ENCODE measurements around the gene NUFIP2.

The NUFIP2 gene

GRCh38 chr17:29295420-29295819 is 1.5 kb upstream of the NUFIP2 start:
- no peak overlapping the region for H3K9ac ChIP-seq (ENCODE audit: low read length)
- peaks cover 12% of the 10 kb centered on the region for H3K4me1 ChIP-seq (ENCODE audit: control insufficient read depth, insufficient read depth, low read length)
- peaks cover 2% of the 10 kb centered on the region for H3K36me3 ChIP-seq (ENCODE audit: control insufficient read depth, insufficient read depth, low read length, severe bottlenecking)
- no peaks in the 10 kb centered on the region for H3K9me3 ChIP-seq (ENCODE audit: control insufficient read depth, low read length)
- H3K4me3 ChIP-seq (ENCODE audit: low read length), result no peak overlapping the region
- H3K27me3 ChIP-seq (replicated peaks; ENCODE audit: control insufficient read depth, insufficient read depth, low read length), result no peaks in the 10 kb centered on the region
- no peak for DNase-seq (ENCODE audit: low read depth)

DNA sequence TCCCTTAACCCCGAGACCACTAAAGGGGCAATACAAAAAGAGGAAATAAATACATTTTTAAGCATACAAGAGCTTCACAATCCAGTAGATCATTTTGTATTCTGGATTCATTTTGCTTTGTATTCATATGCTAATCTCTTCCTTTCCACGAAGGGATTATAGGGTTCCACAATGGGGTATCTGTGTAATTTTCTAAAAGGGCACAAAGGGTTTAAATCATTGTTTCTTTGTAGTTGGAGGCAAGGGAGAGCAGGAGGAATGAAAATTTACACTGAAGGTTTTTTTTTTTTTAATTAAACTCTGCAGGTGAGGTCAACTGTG is 592 bp upstream of the NUFIP2 start:
- Histone ChIP-seq H3K36me3 (ENCODE audit: control insufficient read depth, insufficient read depth, low read length, severe bottlenecking) (peaks cover 11% of the 10 kb centered on the region), H3K9me3 (ENCODE audit: control insufficient read depth, low read length) (no peaks in the 10 kb centered on the region), H3K4me1 (ENCODE audit: control insufficient read depth, insufficient read depth, low read length) (peaks cover 21% of the 10 kb centered on the region), H3K9ac (ENCODE audit: low read length) (peak overlapping the region; percentile 100), H3K27me3 (replicated peaks; ENCODE audit: control insufficient read depth, insufficient read depth, low read length) (no peaks in the 10 kb centered on the region), H3K4me3 (ENCODE audit: low read length) (peak overlapping the region; percentile 91)
- no peak for DNase-seq (ENCODE audit: low read depth)

- DNase-seq (ENCODE audit: low read depth), result peak; percentile 86
- no peaks in the 10 kb centered on the region for H3K27me3 ChIP-seq (replicated peaks; ENCODE audit: control insufficient read depth, insufficient read depth, low read length)
- H3K4me1 ChIP-seq (ENCODE audit: control insufficient read depth, insufficient read depth, low read length), result peaks cover 32% of the 10 kb centered on the region
- H3K4me3 ChIP-seq (ENCODE audit: low read length), result peak overlapping the region; percentile 91
- peaks cover 22% of the 10 kb centered on the region for H3K36me3 ChIP-seq (ENCODE audit: control insufficient read depth, insufficient read depth, low read length, severe bottlenecking)
- no peaks in the 10 kb centered on the region for H3K9me3 ChIP-seq (ENCODE audit: control insufficient read depth, low read length)
- peak overlapping the region; percentile 100 for H3K9ac ChIP-seq (ENCODE audit: low read length)
These were observed 707 bp downstream of the NUFIP2 start for GRCh38 chr17:29292992-29293889.

DNA sequence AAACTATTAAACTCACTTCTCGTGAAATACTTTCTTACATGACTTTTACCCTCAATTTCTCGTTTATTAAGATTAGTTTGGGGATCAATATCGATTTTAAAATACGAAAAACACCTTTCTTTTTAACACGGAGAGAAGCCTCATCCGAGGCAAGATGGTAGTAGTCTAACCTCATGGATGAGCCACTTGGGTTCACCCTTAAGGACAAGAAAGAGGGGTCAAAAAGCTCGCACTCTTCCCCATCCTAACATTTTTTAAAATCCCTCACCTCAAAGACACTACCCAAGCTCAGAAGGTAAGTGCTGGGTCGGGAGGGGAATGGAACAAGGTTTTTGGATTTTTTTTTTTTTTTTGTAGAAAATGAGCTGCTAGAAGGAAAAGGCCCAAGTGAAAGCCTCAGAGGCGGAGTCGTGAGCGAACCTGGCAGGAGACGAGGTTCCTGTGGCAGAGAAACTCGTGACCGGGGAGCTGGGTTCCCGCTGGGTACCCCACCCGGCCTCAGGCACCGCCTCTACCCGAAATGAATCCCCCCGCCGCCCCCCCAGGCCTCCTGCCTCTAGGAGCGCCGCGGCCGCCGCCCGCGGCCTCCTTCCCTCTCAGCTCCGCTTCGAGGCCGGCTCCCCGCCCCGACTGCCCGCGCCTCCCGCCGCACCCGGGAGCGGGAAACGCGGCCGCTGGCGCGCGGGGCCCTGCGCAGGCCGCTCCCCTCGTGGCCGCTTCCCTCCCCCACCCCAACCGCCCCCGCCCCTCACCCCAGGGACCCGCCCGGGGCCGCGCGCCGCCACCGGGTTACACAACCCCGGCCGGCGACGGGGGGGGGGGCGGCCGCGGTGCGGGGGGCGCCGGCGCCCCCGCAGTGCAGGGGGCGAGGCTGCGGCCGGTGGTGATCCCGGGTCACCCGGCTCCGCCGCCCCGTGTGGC is 1.6 kb downstream of the NUFIP2 start:
- Histone ChIP-seq H3K9me3 (ENCODE audit: control insufficient read depth, low read length) (no peaks in the 10 kb centered on the region), H3K9ac (ENCODE audit: low read length) (peak overlapping the region; percentile 100), H3K4me1 (ENCODE audit: control insufficient read depth, insufficient read depth, low read length) (peaks cover 39% of the 10 kb centered on the region), H3K27me3 (replicated peaks; ENCODE audit: control insufficient read depth, insufficient read depth, low read length) (no peaks in the 10 kb centered on the region), H3K4me3 (ENCODE audit: low read length) (peak overlapping the region; percentile 91), H3K36me3 (ENCODE audit: control insufficient read depth, insufficient read depth, low read length, severe bottlenecking) (peaks cover 29% of the 10 kb centered on the region)
- peak; percentile 79 for DNase-seq (ENCODE audit: low read depth)

DNA sequence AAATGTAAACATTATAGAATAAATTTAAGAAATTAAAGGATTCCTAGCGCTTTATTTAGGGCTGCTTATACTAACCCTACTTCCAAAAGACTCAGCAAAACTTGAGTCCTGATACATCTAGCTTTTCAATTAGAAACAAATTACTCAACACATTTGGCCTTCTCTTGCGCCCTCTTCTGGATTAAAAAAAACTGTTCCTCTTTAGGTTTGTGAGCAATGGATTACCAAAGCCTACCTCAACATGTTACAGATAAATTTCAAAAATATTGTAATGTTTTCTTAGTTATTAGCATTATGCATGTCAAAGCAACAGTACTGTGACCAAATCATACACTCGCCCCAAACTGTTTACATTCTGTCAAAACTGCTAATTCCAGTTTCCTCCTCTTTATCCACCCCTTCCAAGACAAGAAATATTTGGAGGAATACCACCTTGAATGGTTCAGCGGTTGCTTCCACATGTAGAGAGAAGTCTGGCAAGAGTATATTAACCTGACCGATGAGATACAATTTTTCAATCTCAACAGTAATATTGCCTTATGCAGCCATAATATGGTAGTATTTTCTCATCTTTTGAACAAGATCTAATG is 2.7 kb downstream of the NUFIP2 start:
- peak; percentile 91 for DNase-seq (ENCODE audit: low read depth)
- peak overlapping the region; percentile 91 for H3K4me3 ChIP-seq (ENCODE audit: low read length)
- H3K9ac ChIP-seq (ENCODE audit: low read length), result peak overlapping the region; percentile 100
- no peaks in the 10 kb centered on the region for H3K9me3 ChIP-seq (ENCODE audit: control insufficient read depth, low read length)
- no peaks in the 10 kb centered on the region for H3K27me3 ChIP-seq (replicated peaks; ENCODE audit: control insufficient read depth, insufficient read depth, low read length)
- H3K4me1 ChIP-seq (ENCODE audit: control insufficient read depth, insufficient read depth, low read length), result peaks cover 50% of the 10 kb centered on the region
- peaks cover 40% of the 10 kb centered on the region for H3K36me3 ChIP-seq (ENCODE audit: control insufficient read depth, insufficient read depth, low read length, severe bottlenecking)

DNA sequence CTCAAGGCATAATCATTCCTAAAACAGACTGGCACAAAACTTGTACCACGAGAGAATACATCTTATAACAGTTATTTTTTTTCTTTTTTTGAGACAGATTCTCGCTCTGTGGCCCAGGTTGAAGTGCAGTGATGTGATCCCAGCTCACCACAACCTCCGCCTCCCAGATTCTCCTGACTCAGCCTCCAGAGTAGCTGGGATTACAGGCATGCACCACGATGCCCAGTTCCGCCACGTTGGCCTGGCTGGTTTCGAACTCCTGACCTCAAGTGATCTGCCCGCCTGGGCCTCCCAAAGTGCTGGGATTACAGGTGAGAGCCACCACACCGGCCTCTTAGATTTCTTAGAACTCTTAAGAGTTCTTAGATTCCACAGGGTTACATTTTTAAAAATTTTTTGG is 4.1 kb downstream of the NUFIP2 start:
- H3K4me3 ChIP-seq (ENCODE audit: low read length), result peak overlapping the region; percentile 91
- H3K4me1 ChIP-seq (ENCODE audit: control insufficient read depth, insufficient read depth, low read length), result peaks cover 52% of the 10 kb centered on the region
- H3K27me3 ChIP-seq (replicated peaks; ENCODE audit: control insufficient read depth, insufficient read depth, low read length), result no peaks in the 10 kb centered on the region
- no peak for DNase-seq (ENCODE audit: low read depth)
- H3K36me3 ChIP-seq (ENCODE audit: control insufficient read depth, insufficient read depth, low read length, severe bottlenecking), result peaks cover 53% of the 10 kb centered on the region
- peak overlapping the region; percentile 100 for H3K9ac ChIP-seq (ENCODE audit: low read length)
- H3K9me3 ChIP-seq (ENCODE audit: control insufficient read depth, low read length), result no peaks in the 10 kb centered on the region

GRCh38 chr17:29283961-29284360 is 10.0 kb downstream of the NUFIP2 start:
- H3K27me3 ChIP-seq (replicated peaks; ENCODE audit: control insufficient read depth, insufficient read depth, low read length), result no peaks in the 10 kb centered on the region
- H3K9ac ChIP-seq (ENCODE audit: low read length), result no peak overlapping the region
- peaks cover 82% of the 10 kb centered on the region for H3K36me3 ChIP-seq (ENCODE audit: control insufficient read depth, insufficient read depth, low read length, severe bottlenecking)
- H3K9me3 ChIP-seq (ENCODE audit: control insufficient read depth, low read length), result no peaks in the 10 kb centered on the region
- peaks cover 57% of the 10 kb centered on the region for H3K4me1 ChIP-seq (ENCODE audit: control insufficient read depth, insufficient read depth, low read length)
- DNase-seq (ENCODE audit: low read depth), result no peak
- H3K4me3 ChIP-seq (ENCODE audit: low read length), result peak overlapping the region; percentile 6

DNA sequence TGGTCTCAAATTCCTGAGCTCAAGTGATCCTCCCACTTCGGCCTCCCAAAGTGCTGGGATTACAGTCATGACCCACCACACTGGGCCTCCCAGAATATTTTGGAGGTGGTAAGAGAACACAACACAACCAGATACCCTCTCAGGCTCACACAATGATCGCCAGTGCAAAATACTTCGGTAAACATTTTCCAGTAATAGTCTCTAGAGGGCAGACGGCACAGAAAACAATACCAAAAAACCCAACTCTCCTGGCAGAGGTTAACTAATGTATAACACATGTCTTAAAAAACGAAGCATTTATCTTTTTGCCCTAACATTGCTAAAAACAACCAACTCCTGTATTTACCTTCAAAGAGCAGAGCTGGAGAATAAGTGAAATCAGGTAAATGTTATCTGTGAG is 10.5 kb downstream of the NUFIP2 start:
- H3K27me3 ChIP-seq (replicated peaks; ENCODE audit: control insufficient read depth, insufficient read depth, low read length), result no peaks in the 10 kb centered on the region
- H3K9ac ChIP-seq (ENCODE audit: low read length), result no peak overlapping the region
- H3K36me3 ChIP-seq (ENCODE audit: control insufficient read depth, insufficient read depth, low read length, severe bottlenecking), result peaks cover 82% of the 10 kb centered on the region
- H3K9me3 ChIP-seq (ENCODE audit: control insufficient read depth, low read length), result no peaks in the 10 kb centered on the region
- peak; percentile 61 for DNase-seq (ENCODE audit: low read depth)
- peaks cover 52% of the 10 kb centered on the region for H3K4me1 ChIP-seq (ENCODE audit: control insufficient read depth, insufficient read depth, low read length)
- H3K4me3 ChIP-seq (ENCODE audit: low read length), result peak overlapping the region; percentile 6

DNA sequence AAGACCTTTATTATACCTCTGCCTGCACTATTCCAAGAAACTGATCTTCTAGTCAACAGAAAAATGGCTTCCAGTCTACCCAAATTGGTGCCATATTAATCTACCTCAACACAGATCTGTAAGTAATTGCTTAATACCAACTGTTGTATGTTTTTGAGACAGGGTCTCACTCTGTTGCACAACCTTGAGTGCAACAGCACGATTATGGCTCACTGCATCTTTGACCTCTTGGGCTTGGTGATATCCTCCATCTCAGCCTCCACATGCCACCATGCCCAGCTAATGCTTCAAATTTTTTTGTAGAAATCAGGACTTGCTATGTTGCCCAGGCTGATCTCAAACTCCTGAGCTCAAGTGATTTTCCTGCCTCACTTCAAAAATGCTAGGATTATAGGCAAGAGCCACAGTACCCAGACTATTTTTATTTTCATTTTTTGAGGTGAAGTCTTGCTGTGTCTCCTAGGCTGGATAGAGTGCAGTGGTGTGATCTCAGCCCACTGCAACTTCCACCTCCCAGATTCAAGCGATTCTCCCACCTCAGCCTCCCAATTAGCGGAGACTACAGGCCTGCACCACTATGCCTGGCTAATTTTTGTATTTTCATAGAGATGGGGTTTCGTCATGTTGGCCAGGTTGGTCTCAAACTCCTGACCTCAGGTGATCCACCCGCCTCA is 14.4 kb downstream of the NUFIP2 start:
- no peak for DNase-seq (ENCODE audit: low read depth)
- Histone ChIP-seq H3K9ac (ENCODE audit: low read length) (no peak overlapping the region), H3K4me3 (ENCODE audit: low read length) (no peak overlapping the region), H3K27me3 (replicated peaks; ENCODE audit: control insufficient read depth, insufficient read depth, low read length) (no peaks in the 10 kb centered on the region), H3K9me3 (ENCODE audit: control insufficient read depth, low read length) (no peaks in the 10 kb centered on the region), H3K36me3 (ENCODE audit: control insufficient read depth, insufficient read depth, low read length, severe bottlenecking) (peaks cover 77% of the 10 kb centered on the region), H3K4me1 (ENCODE audit: control insufficient read depth, insufficient read depth, low read length) (peaks cover 45% of the 10 kb centered on the region)

DNA sequence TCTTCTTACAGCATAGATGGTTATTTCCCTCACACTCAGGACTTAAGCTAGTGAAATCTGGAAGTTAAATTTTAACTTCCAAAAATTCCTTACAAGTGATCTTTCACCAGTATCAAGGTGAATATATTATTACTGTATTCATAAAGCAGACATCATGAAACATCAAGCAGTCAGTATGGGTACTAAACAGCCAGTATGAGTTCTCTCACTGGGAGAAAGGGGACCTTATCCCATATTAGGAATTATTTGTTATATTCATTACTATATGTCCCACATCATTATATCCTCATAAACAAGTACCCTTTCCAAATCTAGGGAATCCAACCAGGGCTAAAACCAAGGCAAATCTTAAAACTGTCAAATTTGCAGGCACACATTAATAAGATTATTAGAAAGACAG is 15.3 kb downstream of the NUFIP2 start:
- H3K4me1 ChIP-seq (ENCODE audit: control insufficient read depth, insufficient read depth, low read length), result peaks cover 39% of the 10 kb centered on the region
- peaks cover 79% of the 10 kb centered on the region for H3K36me3 ChIP-seq (ENCODE audit: control insufficient read depth, insufficient read depth, low read length, severe bottlenecking)
- no peak for DNase-seq (ENCODE audit: low read depth)
- H3K9ac ChIP-seq (ENCODE audit: low read length), result no peak overlapping the region
- no peaks in the 10 kb centered on the region for H3K27me3 ChIP-seq (replicated peaks; ENCODE audit: control insufficient read depth, insufficient read depth, low read length)
- H3K9me3 ChIP-seq (ENCODE audit: control insufficient read depth, low read length), result no peaks in the 10 kb centered on the region
- H3K4me3 ChIP-seq (ENCODE audit: low read length), result no peak overlapping the region
